H1 (cell line): ENCODE measurements around the gene MEN1. TPM values are rescaled to one million over a fixed set of nuclear protein-coding genes. Genes with fewer than 3 reads are reported as not detected.

Experiments used
- CTCF ChIA-PET: fragments of 300-600 bp; sonication (Branson Sonifier 250); formaldehyde crosslinking; loops from one replicate; lab custom pipeline; 2021; ENCODE audit not compliant: partially characterized antibody; lab: Charles Lee
- POLR2A ChIA-PET: fragments of 300-600 bp; sonication (Branson Sonifier 250); formaldehyde crosslinking; loops from one replicate; lab custom pipeline; 2021; ENCODE audit warnings: inconsistent platforms; ENCODE audit not compliant: partially characterized antibody; lab: Charles Lee
- DNase-seq, 2 experiments: peaks; one replicate each; pipeline versions ENCODE4 v3.0.0 to v3.0.0-alpha.2; 2010 to 2022; ENCODE audit warnings: low spot score in 2 of 2, low read depth in 1 of 2, mixed read lengths in 1 of 2
- FAIRE-seq: peaks from 2 replicates; lab custom pipeline; 2011; peaks lifted over from hg19 to GRCh38; lab: Jason Lieb, UNC
- H2AFZ ChIP-seq: 2 replicates; pipeline ENCODE4 v1.8.1; 2012; ENCODE audit warnings: low read length, inconsistent platforms
- H2AK5ac ChIP-seq: 2 replicates; pipeline ENCODE4 v1.6.1; 2013; ENCODE audit warnings: low read depth, low read length
- H2BK120ac ChIP-seq: replicated peaks from 2 replicates; pipeline ENCODE3; 2013; ENCODE audit warnings: low read depth, low read length, inconsistent platforms
- H2BK12ac ChIP-seq: 2 replicates; pipeline ENCODE4 v1.6.1; 2013; ENCODE audit warnings: low read depth, low read length
- H2BK15ac ChIP-seq: 2 replicates; pipeline ENCODE4 v1.6.1; 2013; ENCODE audit warnings: low read length
- H2BK20ac ChIP-seq: 2 replicates; pipeline ENCODE4 v1.6.1; 2013; ENCODE audit warnings: low read length
- H2BK5ac ChIP-seq: 2 replicates; pipeline ENCODE4 v1.6.1; 2013; ENCODE audit warnings: low read depth, low read length
- H3K14ac ChIP-seq: 2 replicates; pipeline ENCODE4 v1.6.1; 2013; ENCODE audit warnings: inconsistent platforms; ENCODE audit not compliant: insufficient read length
- H3K18ac ChIP-seq: 2 replicates; pipeline ENCODE4 v1.6.1; 2013; ENCODE audit warnings: low read length; ENCODE audit errors: extremely low read depth
- H3K23ac ChIP-seq: 2 replicates; pipeline ENCODE4 v1.6.1; 2013; ENCODE audit warnings: inconsistent platforms; ENCODE audit not compliant: insufficient read length
- H3K23me2 ChIP-seq: 2 replicates; pipeline ENCODE4 v1.6.1; 2013; ENCODE audit warnings: low read depth, low read length
- H3K27ac ChIP-seq: 2 replicates; pipeline ENCODE4 v1.6.1; 2011; ENCODE audit warnings: low read depth, low read length, inconsistent platforms
- H3K27me3 ChIP-seq, 4 experiments: replicated peaks in 1 of 4; 1 replicate in 1 of 4; 2 replicates in 3 of 4; pipeline versions ENCODE4 v1.6.1 to v1.8.1; 2011 to 2013; ENCODE audit warnings: low read length in 3 of 4, mild to moderate bottlenecking in 3 of 4, inconsistent platforms in 2 of 4, mixed read lengths in 2 of 4, moderate library complexity in 1 of 4; ENCODE audit not compliant: control insufficient read depth in 3 of 4, insufficient read depth in 3 of 4; ENCODE audit errors: extremely low read depth in 1 of 4
- H3K36me3 ChIP-seq, 4 experiments: 2 replicates each; pipeline versions ENCODE4 v1.6.1 to v1.8.1; 2011 to 2013; ENCODE audit warnings: mild to moderate bottlenecking in 4 of 4, low read length in 3 of 4, moderate library complexity in 2 of 4, control low read depth in 1 of 4, inconsistent platforms in 1 of 4; ENCODE audit not compliant: insufficient read depth in 4 of 4, control insufficient read depth in 2 of 4
- H3K4ac ChIP-seq: replicated peaks from 2 replicates; pipeline ENCODE3; 2013; ENCODE audit warnings: low read length, low read depth, mixed read lengths, inconsistent platforms; ENCODE audit not compliant: insufficient read length
- H3K4me1 ChIP-seq, 4 experiments: replicated peaks in 1 of 4; 1 replicate in 1 of 4; 2 replicates in 3 of 4; pipeline versions ENCODE4 v1.6.1 to v1.8.1; 2011 to 2013; ENCODE audit warnings: low read length in 3 of 4, inconsistent platforms in 2 of 4, mixed read lengths in 1 of 4; ENCODE audit not compliant: insufficient read depth in 4 of 4, control insufficient read depth in 3 of 4
- H3K4me2 ChIP-seq, 2 experiments: 2 replicates each; pipeline versions ENCODE4 v1.6.1 to v1.8.1; 2011 to 2013; ENCODE audit warnings: low read depth in 2 of 2, low read length in 2 of 2, control low read depth in 1 of 2, inconsistent platforms in 1 of 2, mild to moderate bottlenecking in 1 of 2; ENCODE audit not compliant: insufficient read depth in 1 of 2
- H3K4me3 ChIP-seq, 4 experiments: fragments of 200-600, 300-600 bp in 1 of 4; sonication (generic), shearing (Covaris generic), sonication (Bioruptor Twin) in 1 of 4; 2 replicates each; pipeline versions ENCODE4 v1.5.1 to v1.8.1; 2011 to 2016; ENCODE audit warnings: low read length in 4 of 4, low read depth in 3 of 4, control low read depth in 2 of 4, inconsistent platforms in 2 of 4, mild to moderate bottlenecking in 2 of 4, mixed read lengths in 1 of 4, moderate library complexity in 1 of 4; ENCODE audit not compliant: insufficient read depth in 2 of 4; ENCODE audit errors: extremely low read depth in 1 of 4
- H3K56ac ChIP-seq: replicated peaks from 2 replicates; pipeline ENCODE3; 2013; ENCODE audit warnings: low read depth, mild to moderate bottlenecking, mixed read lengths, low read length, inconsistent platforms; ENCODE audit not compliant: insufficient read length
- H3K79me1 ChIP-seq: 2 replicates; pipeline ENCODE4 v1.6.1; 2013; ENCODE audit warnings: low read depth, low read length, control low read depth
- H3K79me2 ChIP-seq, 2 experiments: 2 replicates each; pipeline versions ENCODE4 v1.6.1 to v1.8.1; 2012 to 2013; ENCODE audit warnings: low read length in 2 of 2, mild to moderate bottlenecking in 2 of 2, inconsistent platforms in 1 of 2; ENCODE audit not compliant: insufficient read depth in 2 of 2, control insufficient read depth in 1 of 2
- H3K9ac ChIP-seq, 4 experiments: replicated peaks in 1 of 4; 1 replicate in 1 of 4; 2 replicates in 3 of 4; pipeline versions ENCODE4 v1.6.1 to v1.8.1; 2011 to 2013; ENCODE audit warnings: low read depth in 3 of 4, low read length in 3 of 4, control low read depth in 2 of 4, mild to moderate bottlenecking in 2 of 4, moderate library complexity in 2 of 4, inconsistent platforms in 1 of 4; ENCODE audit errors: extremely low read depth in 1 of 4
- H3K9me3 ChIP-seq, 2 experiments: 2 replicates each; pipeline versions ENCODE4 v1.6.1 to v1.8.1; 2012 to 2013; ENCODE audit warnings: mild to moderate bottlenecking in 2 of 2, moderate library complexity in 2 of 2, control low read depth in 1 of 2, inconsistent platforms in 1 of 2, low read depth in 1 of 2, low read length in 1 of 2, mixed read lengths in 1 of 2; ENCODE audit not compliant: insufficient read depth in 2 of 2
- H4K20me1 ChIP-seq, 2 experiments: replicated peaks in 1 of 2; 2 replicates each; pipeline versions ENCODE3 to v1.8.1; 2011 to 2013; ENCODE audit warnings: inconsistent platforms in 2 of 2, low read length in 2 of 2, mild to moderate bottlenecking in 1 of 2; ENCODE audit not compliant: insufficient read depth in 2 of 2, control insufficient read depth in 1 of 2
- H4K5ac ChIP-seq: 2 replicates; pipeline ENCODE4 v1.6.1; 2013; ENCODE audit warnings: low read length, low read depth, mixed read lengths, inconsistent platforms; ENCODE audit not compliant: insufficient read length
- H4K8ac ChIP-seq: 2 replicates; pipeline ENCODE4 v1.8.0; 2013; ENCODE audit warnings: mild to moderate bottlenecking, moderate library complexity, low read length, inconsistent platforms; ENCODE audit not compliant: insufficient read depth; ENCODE audit errors: extremely low read depth
- H4K91ac ChIP-seq: replicated peaks from 2 replicates; pipeline ENCODE3; 2013; ENCODE audit warnings: low read length, mixed read lengths, inconsistent platforms; ENCODE audit not compliant: insufficient read length
- POLR2AphosphoS5 ChIP-seq: IDR thresholded peaks from 2 replicates; pipeline ENCODE4 v1.6.1; 2011; ENCODE audit warnings: low read depth, low read length
- RNF2 ChIP-seq: fragments of 200-900, 300-1000 bp; sonication (generic); IDR thresholded peaks from 2 replicates; pipeline ENCODE4 v1.7.1; 2016; ENCODE audit warnings: borderline replicate concordance, low read depth, mild to moderate bottlenecking, antibody characterized with exemption, low read length; ENCODE audit not compliant: poor library complexity, severe bottlenecking; ENCODE audit errors: missing control alignments
- WGBS, 2 experiments: shearing (Covaris generic) in 1 of 2; methylation state at CpG; one replicate each; pipeline versions ENCODE4 v1.1.6 to v1.1.7; 2013 to 2015; ENCODE audit warnings: low lambda C conversion rate in 2 of 2, mixed read lengths in 2 of 2, inconsistent platforms in 1 of 2, low coverage in 1 of 2, missing lambda C conversion rate in 1 of 2; ENCODE audit not compliant: insufficient replicate concordance in 2 of 2, insufficient coverage in 1 of 2, insufficient read length in 1 of 2; ENCODE audit errors: extremely low coverage in 1 of 2, missing lambda C conversion rate in 1 of 2; 5-methylcytosine and 5-hydroxymethylcytosine counted together
- polyA plus RNA-seq, 7 experiments: library from polyadenylated mRNA; depleted of rRNA in 3 of 7; stranded (reverse) in 5 of 7; unstranded in 2 of 7; fragments of >200 nt in 5 of 7; fragments of 200-250 nt in 2 of 7; gene quantifications; 1 replicate in 5 of 7; 2 replicates in 1 of 7; 4 replicates in 1 of 7; pipeline versions ENCODE4 v1.2.1 to v1.2.3, GENCODE V29; 2011 to 2013; ENCODE audit warnings: missing spikeins in 2 of 7, mixed read lengths in 2 of 7
- total RNA-seq: library from RNA; stranded (reverse); fragmentation: NEBNext Ultra II Directional; extraction: Animal tissue kit (Norgen Biotek cat#: 25700); gene quantifications from 2 replicates; pipeline ENCODE4 v1.2.1, GENCODE V29; 2021

MEN1 gene
- total and polyA plus RNA-seq, 2 of the 8 experiments (the other 6 are each of a cell fraction or from before 2014, with no cell fraction given), result 47.2 to 56.3 TPM

DNA sequence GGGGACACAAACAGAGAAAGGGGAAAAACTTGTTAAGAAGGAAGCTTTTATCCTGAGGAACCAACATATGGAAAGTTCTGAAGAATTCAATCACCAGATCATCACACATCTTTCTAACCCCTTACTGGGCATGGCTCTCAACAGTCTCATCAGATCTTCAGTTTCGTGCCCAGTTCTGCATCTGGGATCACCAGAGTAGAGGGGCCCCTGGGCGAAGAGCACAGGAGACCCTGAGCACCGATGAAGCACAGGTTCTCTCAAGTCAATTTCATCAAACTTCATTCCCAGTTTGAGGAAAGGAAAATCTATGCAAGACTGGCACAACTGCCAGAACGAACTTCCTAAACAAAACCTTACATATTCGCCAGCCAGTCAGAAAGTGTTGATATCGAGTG, 42.1 kb downstream of the MEN1 start:
- H3K56ac ChIP-seq, result no peak overlapping the region
- peaks cover 58 to 98% (median 86%) of the 10 kb centered on the region in 4 experiments for H3K36me3 ChIP-seq
- H2BK15ac ChIP-seq, result no peak overlapping the region
- H3K27me3 ChIP-seq, result no peaks in the 10 kb centered on the region; a peak in 1 of 7 replicates
- H4K5ac ChIP-seq, result no peak overlapping the region
- H3K4me3 ChIP-seq, result no peak overlapping the region
- no peak overlapping the region for H2AK5ac ChIP-seq
- CTCF ChIA-PET, result interaction anchor here (0.9 to 23.6 kb wide), 8 partner anchors 8 to 49 kb away, joined by 3 to 376 read pairs (median 6); partner anchors contain the start of genes PYGM, RASGRP2 and SF1
- no peak overlapping the region for H2BK12ac ChIP-seq
- no peak overlapping the region for H2BK20ac ChIP-seq
- 91% methylated on average over 6 of the region's 6 CpGs; no CpG with 5 or more reads in 1 of the 2 experiments for WGBS, 2 experiments
- FAIRE-seq, result no peak
- H4K20me1 ChIP-seq, result peaks cover 28 to 44% of the 10 kb centered on the region in 2 experiments
- peaks cover 16 to 36% (median 30%) of the 10 kb centered on the region in 4 experiments for H3K4me1 ChIP-seq
- no peak overlapping the region for H2BK5ac ChIP-seq
- peaks cover 6% of the 10 kb centered on the region for H3K79me1 ChIP-seq
- POLR2A ChIA-PET, result interaction anchor here (0.7 to 42.9 kb wide), 4 partner anchors 3 to 408 kb away, joined by 4 to 1087 read pairs (median 546); partner anchors contain the start of genes PYGM, RASGRP2 and SF1
- no peak overlapping the region for H2BK120ac ChIP-seq
- H3K23ac ChIP-seq, result no peak overlapping the region
- peaks cover 5 to 45% of the 10 kb centered on the region in 2 experiments; a peak in 3 of 4 replicates for H3K79me2 ChIP-seq
- H3K23me2 ChIP-seq, result no peaks in the 10 kb centered on the region
- no peak overlapping the region for H3K4ac ChIP-seq
- H3K27ac ChIP-seq, result no peak overlapping the region
- TF ChIP-seq POLR2AphosphoS5, result 0 out of 2 replicates have a peak, but pooled peaks have one; percentile 30
- no peak for TF ChIP-seq RNF2
- H4K8ac ChIP-seq, result no peak overlapping the region
- H2AFZ ChIP-seq, result no peak overlapping the region
- H3K9me3 ChIP-seq, result no peaks in the 10 kb centered on the region
- no peak overlapping the region for H3K9ac ChIP-seq
- no peak overlapping the region for H3K18ac ChIP-seq
- no peak for DNase-seq
- H3K4me2 ChIP-seq, result no peak overlapping the region
- no peak overlapping the region for H4K91ac ChIP-seq
- no peak overlapping the region for H3K14ac ChIP-seq
